H1 (cell line): ENCODE measurements around the gene FAH. TPM values are rescaled to one million over a fixed set of nuclear protein-coding genes. Genes with fewer than 3 reads are reported as not detected.

Experiments
- CTCF ChIA-PET: fragments of 300-600 bp; sonication (Branson Sonifier 250); formaldehyde crosslinking; loops from one replicate; lab custom pipeline; 2021; ENCODE audit not compliant: partially characterized antibody; lab: Charles Lee
- POLR2A ChIA-PET: fragments of 300-600 bp; sonication (Branson Sonifier 250); formaldehyde crosslinking; loops from one replicate; lab custom pipeline; 2021; ENCODE audit warnings: inconsistent platforms; ENCODE audit not compliant: partially characterized antibody; lab: Charles Lee
- DNase-seq, 2 experiments: peaks; one replicate each; pipeline versions ENCODE4 v3.0.0 to v3.0.0-alpha.2; 2010 to 2022; ENCODE audit warnings: low spot score in 2 of 2, low read depth in 1 of 2, mixed read lengths in 1 of 2
- FAIRE-seq: peaks from 2 replicates; lab custom pipeline; 2011; peaks lifted over from hg19 to GRCh38; lab: Jason Lieb, UNC
- H2AFZ ChIP-seq: 2 replicates; pipeline ENCODE4 v1.8.1; 2012; ENCODE audit warnings: low read length, inconsistent platforms
- H2AK5ac ChIP-seq: 2 replicates; pipeline ENCODE4 v1.6.1; 2013; ENCODE audit warnings: low read depth, low read length
- H2BK120ac ChIP-seq: replicated peaks from 2 replicates; pipeline ENCODE3; 2013; ENCODE audit warnings: low read depth, low read length, inconsistent platforms
- H2BK12ac ChIP-seq: 2 replicates; pipeline ENCODE4 v1.6.1; 2013; ENCODE audit warnings: low read depth, low read length
- H2BK15ac ChIP-seq: 2 replicates; pipeline ENCODE4 v1.6.1; 2013; ENCODE audit warnings: low read length
- H2BK20ac ChIP-seq: 2 replicates; pipeline ENCODE4 v1.6.1; 2013; ENCODE audit warnings: low read length
- H2BK5ac ChIP-seq: 2 replicates; pipeline ENCODE4 v1.6.1; 2013; ENCODE audit warnings: low read depth, low read length
- H3K14ac ChIP-seq: 2 replicates; pipeline ENCODE4 v1.6.1; 2013; ENCODE audit warnings: inconsistent platforms; ENCODE audit not compliant: insufficient read length
- H3K18ac ChIP-seq: 2 replicates; pipeline ENCODE4 v1.6.1; 2013; ENCODE audit warnings: low read length; ENCODE audit errors: extremely low read depth
- H3K23ac ChIP-seq: 2 replicates; pipeline ENCODE4 v1.6.1; 2013; ENCODE audit warnings: inconsistent platforms; ENCODE audit not compliant: insufficient read length
- H3K23me2 ChIP-seq: 2 replicates; pipeline ENCODE4 v1.6.1; 2013; ENCODE audit warnings: low read depth, low read length
- H3K27ac ChIP-seq: 2 replicates; pipeline ENCODE4 v1.6.1; 2011; ENCODE audit warnings: low read depth, low read length, inconsistent platforms
- H3K27me3 ChIP-seq, 4 experiments: replicated peaks in 1 of 4; 1 replicate in 1 of 4; 2 replicates in 3 of 4; pipeline versions ENCODE4 v1.6.1 to v1.8.1; 2011 to 2013; ENCODE audit warnings: low read length in 3 of 4, mild to moderate bottlenecking in 3 of 4, inconsistent platforms in 2 of 4, mixed read lengths in 2 of 4, moderate library complexity in 1 of 4; ENCODE audit not compliant: control insufficient read depth in 3 of 4, insufficient read depth in 3 of 4; ENCODE audit errors: extremely low read depth in 1 of 4
- H3K36me3 ChIP-seq, 4 experiments: 2 replicates each; pipeline versions ENCODE4 v1.6.1 to v1.8.1; 2011 to 2013; ENCODE audit warnings: mild to moderate bottlenecking in 4 of 4, low read length in 3 of 4, moderate library complexity in 2 of 4, control low read depth in 1 of 4, inconsistent platforms in 1 of 4; ENCODE audit not compliant: insufficient read depth in 4 of 4, control insufficient read depth in 2 of 4
- H3K4ac ChIP-seq: replicated peaks from 2 replicates; pipeline ENCODE3; 2013; ENCODE audit warnings: low read length, low read depth, mixed read lengths, inconsistent platforms; ENCODE audit not compliant: insufficient read length
- H3K4me1 ChIP-seq, 4 experiments: replicated peaks in 1 of 4; 1 replicate in 1 of 4; 2 replicates in 3 of 4; pipeline versions ENCODE4 v1.6.1 to v1.8.1; 2011 to 2013; ENCODE audit warnings: low read length in 3 of 4, inconsistent platforms in 2 of 4, mixed read lengths in 1 of 4; ENCODE audit not compliant: insufficient read depth in 4 of 4, control insufficient read depth in 3 of 4
- H3K4me2 ChIP-seq, 2 experiments: 2 replicates each; pipeline versions ENCODE4 v1.6.1 to v1.8.1; 2011 to 2013; ENCODE audit warnings: low read depth in 2 of 2, low read length in 2 of 2, control low read depth in 1 of 2, inconsistent platforms in 1 of 2, mild to moderate bottlenecking in 1 of 2; ENCODE audit not compliant: insufficient read depth in 1 of 2
- H3K4me3 ChIP-seq, 4 experiments: fragments of 200-600, 300-600 bp in 1 of 4; sonication (generic), shearing (Covaris generic), sonication (Bioruptor Twin) in 1 of 4; 2 replicates each; pipeline versions ENCODE4 v1.5.1 to v1.8.1; 2011 to 2016; ENCODE audit warnings: low read length in 4 of 4, low read depth in 3 of 4, control low read depth in 2 of 4, inconsistent platforms in 2 of 4, mild to moderate bottlenecking in 2 of 4, mixed read lengths in 1 of 4, moderate library complexity in 1 of 4; ENCODE audit not compliant: insufficient read depth in 2 of 4; ENCODE audit errors: extremely low read depth in 1 of 4
- H3K56ac ChIP-seq: replicated peaks from 2 replicates; pipeline ENCODE3; 2013; ENCODE audit warnings: low read depth, mild to moderate bottlenecking, mixed read lengths, low read length, inconsistent platforms; ENCODE audit not compliant: insufficient read length
- H3K79me1 ChIP-seq: 2 replicates; pipeline ENCODE4 v1.6.1; 2013; ENCODE audit warnings: low read depth, low read length, control low read depth
- H3K79me2 ChIP-seq, 2 experiments: 2 replicates each; pipeline versions ENCODE4 v1.6.1 to v1.8.1; 2012 to 2013; ENCODE audit warnings: low read length in 2 of 2, mild to moderate bottlenecking in 2 of 2, inconsistent platforms in 1 of 2; ENCODE audit not compliant: insufficient read depth in 2 of 2, control insufficient read depth in 1 of 2
- H3K9ac ChIP-seq, 4 experiments: replicated peaks in 1 of 4; 1 replicate in 1 of 4; 2 replicates in 3 of 4; pipeline versions ENCODE4 v1.6.1 to v1.8.1; 2011 to 2013; ENCODE audit warnings: low read depth in 3 of 4, low read length in 3 of 4, control low read depth in 2 of 4, mild to moderate bottlenecking in 2 of 4, moderate library complexity in 2 of 4, inconsistent platforms in 1 of 4; ENCODE audit errors: extremely low read depth in 1 of 4
- H3K9me3 ChIP-seq, 2 experiments: 2 replicates each; pipeline versions ENCODE4 v1.6.1 to v1.8.1; 2012 to 2013; ENCODE audit warnings: mild to moderate bottlenecking in 2 of 2, moderate library complexity in 2 of 2, control low read depth in 1 of 2, inconsistent platforms in 1 of 2, low read depth in 1 of 2, low read length in 1 of 2, mixed read lengths in 1 of 2; ENCODE audit not compliant: insufficient read depth in 2 of 2
- H4K20me1 ChIP-seq, 2 experiments: replicated peaks in 1 of 2; 2 replicates each; pipeline versions ENCODE3 to v1.8.1; 2011 to 2013; ENCODE audit warnings: inconsistent platforms in 2 of 2, low read length in 2 of 2, mild to moderate bottlenecking in 1 of 2; ENCODE audit not compliant: insufficient read depth in 2 of 2, control insufficient read depth in 1 of 2
- H4K5ac ChIP-seq: 2 replicates; pipeline ENCODE4 v1.6.1; 2013; ENCODE audit warnings: low read length, low read depth, mixed read lengths, inconsistent platforms; ENCODE audit not compliant: insufficient read length
- H4K8ac ChIP-seq: 2 replicates; pipeline ENCODE4 v1.8.0; 2013; ENCODE audit warnings: mild to moderate bottlenecking, moderate library complexity, low read length, inconsistent platforms; ENCODE audit not compliant: insufficient read depth; ENCODE audit errors: extremely low read depth
- H4K91ac ChIP-seq: replicated peaks from 2 replicates; pipeline ENCODE3; 2013; ENCODE audit warnings: low read length, mixed read lengths, inconsistent platforms; ENCODE audit not compliant: insufficient read length
- ASH2L ChIP-seq: fragments of 200-600, 300-600 bp; sonication (generic); IDR thresholded peaks from one replicate; pipeline ENCODE4 v1.7.1; 2017; ENCODE audit warnings: low read length
- ATF2 ChIP-seq: IDR thresholded peaks from 2 replicates; pipeline ENCODE4 v1.6.1; 2012; ENCODE audit warnings: low read length, inconsistent platforms
- CREB1 ChIP-seq: IDR thresholded peaks from 2 replicates; pipeline ENCODE4 v1.6.1; 2012; ENCODE audit warnings: inconsistent platforms
- CTBP2 ChIP-seq: IDR thresholded peaks from 2 replicates; pipeline ENCODE4 v1.7.0; 2011; ENCODE audit warnings: borderline replicate concordance, mild to moderate bottlenecking, moderate library complexity, mixed read lengths, low read length; ENCODE audit not compliant: insufficient read depth, insufficient read length
- E2F6 ChIP-seq: IDR thresholded peaks from 2 replicates; pipeline ENCODE4 v1.6.1; 2012; ENCODE audit warnings: inconsistent platforms
- EGR1 ChIP-seq: IDR thresholded peaks from 2 replicates; pipeline ENCODE4 v1.6.1; 2011; ENCODE audit warnings: low read depth, low read length, borderline replicate concordance
- NANOG ChIP-seq: IDR thresholded peaks from 2 replicates; pipeline ENCODE4 v1.6.1; 2011; ENCODE audit warnings: low read length, low read depth, mild to moderate bottlenecking, inconsistent platforms; ENCODE audit not compliant: insufficient read depth, poor library complexity, severe bottlenecking
- RBBP5 ChIP-seq: IDR thresholded peaks from 2 replicates; pipeline ENCODE4 v1.7.1; 2012; ENCODE audit warnings: low read depth, mild to moderate bottlenecking, inconsistent platforms, low read length, moderate library complexity, borderline replicate concordance
- SP4 ChIP-seq: IDR thresholded peaks from 2 replicates; pipeline ENCODE4 v1.6.1; 2012; ENCODE audit warnings: low read length, inconsistent platforms
- SRF ChIP-seq: IDR thresholded peaks from 2 replicates; pipeline ENCODE4 v1.6.1; 2011; ENCODE audit warnings: mild to moderate bottlenecking, low read depth, low read length, moderate library complexity
- TBP ChIP-seq: IDR thresholded peaks from 2 replicates; pipeline ENCODE4 v1.6.1; 2011; ENCODE audit warnings: low read depth, low read length, improper control_type of control experiment
- WGBS, 2 experiments: shearing (Covaris generic) in 1 of 2; methylation state at CpG; one replicate each; pipeline versions ENCODE4 v1.1.6 to v1.1.7; 2013 to 2015; ENCODE audit warnings: low lambda C conversion rate in 2 of 2, mixed read lengths in 2 of 2, inconsistent platforms in 1 of 2, low coverage in 1 of 2, missing lambda C conversion rate in 1 of 2; ENCODE audit not compliant: insufficient replicate concordance in 2 of 2, insufficient coverage in 1 of 2, insufficient read length in 1 of 2; ENCODE audit errors: extremely low coverage in 1 of 2, missing lambda C conversion rate in 1 of 2; 5-methylcytosine and 5-hydroxymethylcytosine counted together
- polyA plus RNA-seq, 7 experiments: library from polyadenylated mRNA; depleted of rRNA in 3 of 7; stranded (reverse) in 5 of 7; unstranded in 2 of 7; fragments of >200 nt in 5 of 7; fragments of 200-250 nt in 2 of 7; gene quantifications; 1 replicate in 5 of 7; 2 replicates in 1 of 7; 4 replicates in 1 of 7; pipeline versions ENCODE4 v1.2.1 to v1.2.3, GENCODE V29; 2011 to 2013; ENCODE audit warnings: missing spikeins in 2 of 7, mixed read lengths in 2 of 7
- total RNA-seq: library from RNA; stranded (reverse); fragmentation: NEBNext Ultra II Directional; extraction: Animal tissue kit (Norgen Biotek cat#: 25700); gene quantifications from 2 replicates; pipeline ENCODE4 v1.2.1, GENCODE V29; 2021

FAH gene
- total and polyA plus RNA-seq, 2 of the 8 experiments (the other 6 are each of a cell fraction or from before 2014, with no cell fraction given): 20.0 to 21.7 TPM

- Histone ChIP-seq H2BK20ac (no peak overlapping the region), H3K9me3 (no peaks in the 10 kb centered on the region), H2BK12ac (no peak overlapping the region), H3K4ac (no peak overlapping the region), H4K20me1 (no peaks in the 10 kb centered on the region), H4K5ac (no peak overlapping the region), H3K36me3 (0 out of 8 replicates have a peak, but pooled peaks cover 0 to 3% (median 0%) of the 10 kb centered on the region in 4 experiments), H3K27ac (no peak overlapping the region), H4K91ac (no peak overlapping the region), H3K4me1 (no peaks in the 10 kb centered on the region), H3K79me2 (no peaks in the 10 kb centered on the region), H2AFZ (no peak overlapping the region), H2BK5ac (no peak overlapping the region), H3K23me2 (no peaks in the 10 kb centered on the region), H3K4me2 (no peak overlapping the region), H3K18ac (no peak overlapping the region), H2BK15ac (no peak overlapping the region), H3K4me3 (no peak overlapping the region), H3K9ac (no peak overlapping the region), H2BK120ac (no peak overlapping the region), H3K23ac (no peak overlapping the region), H3K79me1 (no peaks in the 10 kb centered on the region), H3K27me3 (no peaks in the 10 kb centered on the region), H4K8ac (no peak overlapping the region), H3K14ac (no peak overlapping the region), H3K56ac (no peak overlapping the region), H2AK5ac (no peak overlapping the region)
- FAIRE-seq (no peak), DNase-seq (no peak)
- ChIA-PET POLR2A (interaction anchor here (0.6 kb wide), 1 partner anchor 16 kb away, joined by 3 read pairs; no protein-coding TSS in a partner anchor), CTCF (interaction anchor here (0.6 kb wide), 1 partner anchor 162 kb away, joined by 3 read pairs; no protein-coding TSS in a partner anchor)
- WGBS, 2 experiments: 92% methylated on average over 12 of the region's 12 CpGs; no CpG with 5 or more reads in 1 of the 2 experiments
- no peak for TF ChIP-seq ATF2
- TF ChIP-seq NANOG: no peak
- TF ChIP-seq CREB1: no peak
- TF ChIP-seq SP4: no peak
- no peak for TF ChIP-seq EGR1
- no peak for TF ChIP-seq ASH2L
- no peak for TF ChIP-seq E2F6
- TF ChIP-seq RBBP5: no peak
- no peak for TF ChIP-seq CTBP2
- no peak for TF ChIP-seq SRF
- no peak for TF ChIP-seq TBP
These were observed 17.1 kb downstream of the FAH start for GRCh38 chr15:80169768-80170357.
